HUES48 (cell line): Measurements from ENCODE around the gene PSAPL1.

Experiments
- H3K27ac ChIP-seq: one replicate; pipeline ENCODE4 v1.7.0; 2013; ENCODE audit warnings: low read depth, low read length, inconsistent platforms
- H3K27me3 ChIP-seq: 2 replicates; pipeline ENCODE4 v1.6.1; 2013; ENCODE audit warnings: mild to moderate bottlenecking, low read length; ENCODE audit not compliant: control insufficient read depth, insufficient read depth
- H3K36me3 ChIP-seq: 2 replicates; pipeline ENCODE4 v1.6.1; 2013; ENCODE audit warnings: low read length; ENCODE audit not compliant: control insufficient read depth, insufficient read depth
- H3K4me1 ChIP-seq: 2 replicates; pipeline ENCODE4 v1.6.1; 2013; ENCODE audit warnings: mild to moderate bottlenecking, low read length; ENCODE audit not compliant: control insufficient read depth, insufficient read depth
- H3K4me3 ChIP-seq: 2 replicates; pipeline ENCODE4 v1.5.1; 2013; ENCODE audit warnings: mild to moderate bottlenecking, low read depth, low read length
- H3K9ac ChIP-seq: 2 replicates; pipeline ENCODE4 v1.6.1; 2013; ENCODE audit warnings: mild to moderate bottlenecking, low read depth, low read length, moderate library complexity
- H3K9me3 ChIP-seq: 2 replicates; pipeline ENCODE4 v1.6.1; 2013; ENCODE audit warnings: low read length; ENCODE audit not compliant: control insufficient read depth, insufficient read depth

PSAPL1 gene

DNA sequence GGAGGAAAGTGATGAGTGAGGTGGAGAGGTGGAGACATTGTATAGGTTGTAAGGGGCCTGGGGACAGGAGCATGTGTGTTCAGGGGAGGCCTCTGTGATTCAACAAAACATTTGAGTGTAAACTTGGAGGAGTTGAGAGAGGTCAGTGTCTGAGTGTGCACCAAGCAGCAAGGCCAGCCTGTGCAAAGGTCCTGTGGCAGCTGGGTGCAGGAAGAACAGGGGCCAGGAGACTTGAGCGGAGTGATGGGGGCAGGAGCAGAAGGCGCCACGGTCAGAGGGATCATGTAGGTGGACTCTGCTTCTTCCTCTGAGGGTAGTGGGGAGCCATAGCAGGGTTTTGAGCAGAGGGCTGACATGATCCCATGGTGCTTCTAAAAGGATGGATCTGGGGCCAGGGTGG lies 9.6 kb upstream of the PSAPL1 start:
- H3K9me3 ChIP-seq = no peaks in the 10 kb centered on the region
- H3K27me3 ChIP-seq = no peaks in the 10 kb centered on the region
- no peaks in the 10 kb centered on the region for H3K36me3 ChIP-seq
- no peak overlapping the region for H3K27ac ChIP-seq
- no peak overlapping the region for H3K4me3 ChIP-seq
- no peak overlapping the region for H3K9ac ChIP-seq
- no peaks in the 10 kb centered on the region for H3K4me1 ChIP-seq

DNA sequence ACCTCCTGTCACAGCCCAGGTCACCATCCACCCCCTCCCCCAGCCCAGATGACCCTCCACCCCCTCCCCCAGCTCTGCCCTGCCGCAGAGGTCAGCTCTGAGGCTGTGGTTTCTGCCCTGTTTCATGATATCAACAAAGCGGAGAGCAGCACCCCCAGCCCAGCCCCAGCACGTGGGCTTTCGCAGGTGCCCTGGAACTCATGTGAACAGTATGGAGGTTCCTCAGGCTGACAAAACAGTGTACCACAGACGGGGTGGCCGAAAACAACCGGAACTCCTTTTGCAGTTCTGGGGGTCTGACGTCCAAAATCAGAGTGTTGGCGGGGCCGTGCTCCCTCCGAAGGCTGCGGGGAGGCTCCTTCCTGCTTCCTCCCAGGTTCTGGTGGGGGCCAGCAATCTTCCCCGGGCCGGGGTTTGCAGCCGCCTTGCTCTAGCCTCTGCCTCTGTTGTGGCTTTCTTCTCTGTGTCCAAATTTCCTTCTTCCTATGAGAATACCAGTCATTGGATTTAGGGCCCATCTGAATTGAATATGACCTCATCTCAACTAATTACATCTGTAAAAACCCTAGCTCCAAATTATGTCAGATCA lies 7.9 kb upstream of the PSAPL1 start:
- Histone ChIP-seq H3K27ac (no peak overlapping the region), H3K4me3 (no peak overlapping the region), H3K36me3 (no peaks in the 10 kb centered on the region), H3K27me3 (no peaks in the 10 kb centered on the region), H3K9me3 (no peaks in the 10 kb centered on the region), H3K4me1 (no peaks in the 10 kb centered on the region), H3K9ac (no peak overlapping the region)

DNA sequence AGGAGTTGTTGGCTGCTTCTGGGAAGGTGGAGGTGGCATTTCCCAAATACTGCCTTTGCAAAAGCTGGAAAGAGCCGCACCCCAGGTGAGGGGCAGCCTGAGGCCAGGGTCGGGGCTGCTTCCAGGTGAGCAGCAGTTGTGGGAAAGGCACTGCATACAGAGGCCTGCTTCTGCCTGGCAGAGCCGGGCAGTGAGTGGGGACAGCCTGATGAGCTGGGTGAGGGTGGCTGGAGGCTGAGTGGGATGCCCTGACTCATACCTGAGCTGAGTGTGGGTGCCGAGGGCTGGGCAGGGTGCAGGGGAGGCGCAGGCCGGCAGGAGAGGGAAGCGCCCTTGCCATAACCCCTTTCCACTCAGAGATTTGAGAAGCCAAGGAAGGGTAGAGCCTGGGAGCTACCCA lies 6.5 kb upstream of the PSAPL1 start:
- no peak overlapping the region for H3K27ac ChIP-seq
- H3K4me1 ChIP-seq = no peaks in the 10 kb centered on the region
- no peaks in the 10 kb centered on the region for H3K36me3 ChIP-seq
- H3K9ac ChIP-seq = no peak overlapping the region
- H3K4me3 ChIP-seq = no peak overlapping the region
- no peaks in the 10 kb centered on the region for H3K27me3 ChIP-seq
- H3K9me3 ChIP-seq = no peaks in the 10 kb centered on the region

DNA sequence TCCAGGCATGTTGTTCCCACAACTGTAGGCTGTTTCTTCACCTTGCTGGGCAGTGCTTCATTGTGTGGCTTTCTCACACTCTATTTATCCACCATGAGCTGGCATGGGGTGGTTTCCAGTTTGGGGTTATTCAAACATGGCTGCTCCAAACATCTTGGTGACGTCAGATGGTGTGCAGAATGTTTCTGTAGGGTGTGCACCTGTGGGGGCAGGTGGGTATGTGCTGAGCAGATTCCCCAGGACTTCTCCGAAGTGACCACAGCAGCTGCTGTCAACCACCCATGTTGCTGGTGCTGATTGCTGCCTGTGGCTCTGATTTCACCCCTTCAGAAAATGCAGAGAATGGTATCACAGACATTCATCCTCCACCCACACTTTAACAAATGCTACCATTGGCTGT lies 5.0 kb upstream of the PSAPL1 start:
- no peaks in the 10 kb centered on the region for H3K36me3 ChIP-seq
- no peak overlapping the region for H3K9ac ChIP-seq
- H3K9me3 ChIP-seq = no peaks in the 10 kb centered on the region
- H3K4me1 ChIP-seq = no peaks in the 10 kb centered on the region
- no peak overlapping the region for H3K27ac ChIP-seq
- H3K27me3 ChIP-seq = no peaks in the 10 kb centered on the region
- no peak overlapping the region for H3K4me3 ChIP-seq

DNA sequence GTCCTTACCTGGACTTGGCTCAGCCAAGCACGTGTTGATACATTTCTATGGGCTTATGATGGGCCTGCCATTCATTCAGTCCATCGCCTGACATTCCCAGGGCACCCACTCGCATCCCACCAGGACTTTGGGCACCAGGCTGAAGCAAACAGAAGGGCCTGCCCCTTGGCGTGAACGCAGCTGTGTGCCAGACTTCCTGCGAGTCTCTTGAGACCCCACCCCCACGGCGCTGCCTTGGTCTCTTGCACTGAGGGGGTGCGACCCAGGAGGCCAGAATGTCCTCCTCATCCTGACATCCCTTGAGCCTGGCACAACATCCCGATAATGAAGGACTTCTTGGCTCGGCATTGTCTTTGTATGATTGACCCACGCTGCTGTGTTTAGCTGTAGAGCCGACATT lies 1.5 kb upstream of the PSAPL1 start:
- Histone ChIP-seq H3K9me3 (no peaks in the 10 kb centered on the region), H3K9ac (no peak overlapping the region), H3K27me3 (no peaks in the 10 kb centered on the region), H3K4me1 (no peaks in the 10 kb centered on the region), H3K4me3 (no peak overlapping the region), H3K27ac (no peak overlapping the region), H3K36me3 (no peaks in the 10 kb centered on the region)

DNA sequence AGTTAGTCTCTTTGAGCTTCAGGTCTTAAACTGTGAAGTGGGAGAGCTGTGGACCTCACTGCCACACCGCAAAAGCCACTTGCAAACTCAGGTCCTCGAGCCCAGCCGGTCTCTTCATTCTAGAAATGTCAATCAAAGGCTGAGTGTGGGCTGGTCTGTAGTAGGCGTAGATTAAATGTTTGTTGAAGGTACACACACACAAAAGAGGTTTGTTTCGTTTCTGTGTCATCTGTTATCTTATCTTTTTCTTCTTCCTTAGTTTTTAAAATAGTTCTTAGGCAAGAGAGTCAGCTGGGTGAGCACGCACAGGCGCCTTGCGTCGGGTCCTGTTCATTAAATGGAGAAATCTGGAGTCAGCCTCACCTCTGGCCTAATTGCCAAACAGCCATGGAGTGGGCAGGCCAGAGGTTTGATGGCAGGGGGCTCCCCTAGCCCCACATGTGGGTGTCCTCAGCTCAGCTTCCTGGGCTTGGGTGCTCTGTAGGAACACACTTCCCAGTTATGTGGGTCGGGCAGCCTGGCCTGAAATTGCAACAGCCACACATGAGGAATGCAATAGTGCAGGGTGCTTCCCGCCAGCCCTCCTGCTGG lies 836 bp upstream of the PSAPL1 start:
- H3K36me3 ChIP-seq = no peaks in the 10 kb centered on the region
- H3K9me3 ChIP-seq = no peaks in the 10 kb centered on the region
- no peak overlapping the region for H3K9ac ChIP-seq
- peaks cover 6% of the 10 kb centered on the region for H3K4me1 ChIP-seq
- H3K27ac ChIP-seq = peak overlapping the region; percentile 51
- no peak overlapping the region for H3K4me3 ChIP-seq
- H3K27me3 ChIP-seq = no peaks in the 10 kb centered on the region

DNA sequence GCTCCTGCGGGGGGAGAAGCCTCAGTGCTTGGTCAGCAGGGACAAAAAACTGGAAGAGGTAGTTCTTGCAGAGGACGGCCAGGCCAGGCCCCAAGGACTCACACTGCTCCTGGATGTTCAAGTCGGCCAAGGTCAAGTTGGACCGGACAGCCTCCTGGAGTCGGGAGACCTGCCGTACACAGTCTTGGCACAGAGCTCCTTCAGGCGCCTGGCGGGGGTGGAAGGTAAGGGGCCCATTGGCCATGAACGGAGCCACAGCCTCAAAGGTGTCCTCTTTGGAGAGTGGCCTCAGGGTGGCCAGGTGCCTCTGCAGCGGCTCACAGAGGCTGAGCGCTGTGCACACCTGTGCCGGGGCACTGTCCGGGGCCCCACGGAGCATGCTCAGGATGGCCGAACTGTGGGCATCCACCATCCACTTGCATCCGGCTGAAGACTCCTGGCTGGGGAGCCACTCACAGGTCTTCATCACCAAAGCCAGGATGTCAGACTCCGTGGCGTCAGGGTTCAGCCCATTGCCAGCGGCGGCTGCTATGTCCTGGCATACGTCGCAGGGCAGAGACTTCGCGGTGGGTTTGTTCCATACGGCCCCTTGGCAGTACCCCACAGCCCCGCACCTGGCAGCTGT lies 477 bp downstream of the PSAPL1 start:
- Histone ChIP-seq H3K9me3 (no peaks in the 10 kb centered on the region), H3K27me3 (no peaks in the 10 kb centered on the region), H3K27ac (no peak overlapping the region), H3K9ac (no peak overlapping the region), H3K4me1 (peaks cover 14% of the 10 kb centered on the region), H3K4me3 (no peak overlapping the region), H3K36me3 (no peaks in the 10 kb centered on the region)

DNA sequence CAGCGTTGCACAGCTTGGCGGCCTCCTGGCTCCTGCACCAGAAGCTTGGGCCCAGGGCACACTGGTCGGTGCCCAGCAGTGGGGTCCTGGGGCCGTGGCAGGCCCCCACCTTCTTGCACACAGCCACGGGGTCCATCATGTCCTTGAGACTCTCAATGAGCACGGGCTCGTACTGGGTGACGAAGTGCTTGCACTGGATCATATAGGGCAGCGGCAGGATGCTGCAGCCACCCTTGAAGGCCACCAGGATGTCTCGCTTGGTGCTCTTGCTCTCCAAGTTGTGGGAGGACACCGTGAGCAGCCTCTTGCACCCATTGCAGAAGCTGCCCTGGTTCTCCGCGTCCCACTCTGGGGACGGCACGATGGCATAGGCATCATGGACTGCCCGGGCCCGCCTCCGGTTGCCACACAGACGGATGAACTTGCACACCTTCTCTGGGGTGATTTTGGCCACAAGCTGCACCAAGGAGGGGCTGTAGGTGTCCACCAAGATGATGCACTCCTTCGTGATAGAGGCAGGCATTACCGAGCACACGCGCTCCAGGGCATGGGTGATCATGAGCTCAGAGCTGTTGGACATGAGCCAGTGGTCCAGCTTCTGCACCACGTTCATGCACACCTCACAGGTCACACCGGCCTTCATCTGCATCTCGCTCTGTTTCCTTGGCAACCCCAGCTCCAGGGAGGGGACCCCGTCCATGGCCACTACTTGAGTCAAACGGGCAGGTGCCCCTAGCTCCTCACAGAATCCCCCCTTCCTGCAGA lies 1.2 kb downstream of the PSAPL1 start:
- Histone ChIP-seq H3K4me1 (peaks cover 14% of the 10 kb centered on the region), H3K4me3 (no peak overlapping the region), H3K36me3 (no peaks in the 10 kb centered on the region), H3K9ac (no peak overlapping the region), H3K27me3 (no peaks in the 10 kb centered on the region), H3K27ac (no peak overlapping the region), H3K9me3 (no peaks in the 10 kb centered on the region)

DNA sequence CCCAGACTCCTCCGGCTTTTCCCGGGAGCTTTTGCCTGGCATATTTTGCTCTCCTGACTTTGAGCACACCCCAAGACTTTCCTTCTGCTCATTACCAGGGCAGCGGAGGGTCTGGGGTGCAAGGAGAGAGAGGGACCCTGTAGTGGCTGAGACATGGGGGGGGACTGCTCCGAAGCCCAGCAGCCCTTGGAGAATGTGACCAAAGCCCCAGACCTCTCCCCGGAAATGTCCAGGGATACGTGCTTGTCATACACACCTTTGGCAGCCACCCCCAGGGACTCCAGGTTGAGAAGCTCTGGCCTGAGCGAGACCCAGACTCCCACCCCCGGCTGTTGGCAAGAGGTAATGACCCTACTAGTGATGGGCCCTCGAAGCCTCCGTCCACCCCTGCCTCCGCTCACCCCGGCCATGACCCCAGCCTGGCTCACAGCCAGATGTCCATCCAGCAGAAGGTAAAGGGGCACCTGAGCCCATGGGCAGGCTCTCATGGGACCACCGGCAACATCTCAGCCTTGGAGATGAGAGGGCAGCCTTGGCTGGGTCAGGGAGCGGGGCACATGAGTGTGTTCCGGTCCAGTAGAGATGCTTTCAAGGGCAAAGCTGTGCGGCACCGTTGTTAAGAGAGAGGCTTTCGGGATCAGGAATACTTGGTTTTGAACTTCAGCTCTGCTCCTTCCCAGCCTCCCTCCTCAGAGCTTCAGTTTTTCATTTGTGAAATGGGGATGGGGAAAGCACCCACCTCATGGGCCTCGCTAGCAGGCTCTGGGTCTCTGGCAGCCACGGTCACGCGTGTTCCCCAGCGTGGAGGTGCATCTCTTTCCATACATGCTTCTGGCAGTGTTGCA lies 2.0 kb downstream of the PSAPL1 start:
- Histone ChIP-seq H3K27me3 (no peaks in the 10 kb centered on the region), H3K4me3 (no peak overlapping the region), H3K27ac (no peak overlapping the region), H3K4me1 (peaks cover 22% of the 10 kb centered on the region), H3K9me3 (no peaks in the 10 kb centered on the region), H3K36me3 (no peaks in the 10 kb centered on the region), H3K9ac (no peak overlapping the region)

DNA sequence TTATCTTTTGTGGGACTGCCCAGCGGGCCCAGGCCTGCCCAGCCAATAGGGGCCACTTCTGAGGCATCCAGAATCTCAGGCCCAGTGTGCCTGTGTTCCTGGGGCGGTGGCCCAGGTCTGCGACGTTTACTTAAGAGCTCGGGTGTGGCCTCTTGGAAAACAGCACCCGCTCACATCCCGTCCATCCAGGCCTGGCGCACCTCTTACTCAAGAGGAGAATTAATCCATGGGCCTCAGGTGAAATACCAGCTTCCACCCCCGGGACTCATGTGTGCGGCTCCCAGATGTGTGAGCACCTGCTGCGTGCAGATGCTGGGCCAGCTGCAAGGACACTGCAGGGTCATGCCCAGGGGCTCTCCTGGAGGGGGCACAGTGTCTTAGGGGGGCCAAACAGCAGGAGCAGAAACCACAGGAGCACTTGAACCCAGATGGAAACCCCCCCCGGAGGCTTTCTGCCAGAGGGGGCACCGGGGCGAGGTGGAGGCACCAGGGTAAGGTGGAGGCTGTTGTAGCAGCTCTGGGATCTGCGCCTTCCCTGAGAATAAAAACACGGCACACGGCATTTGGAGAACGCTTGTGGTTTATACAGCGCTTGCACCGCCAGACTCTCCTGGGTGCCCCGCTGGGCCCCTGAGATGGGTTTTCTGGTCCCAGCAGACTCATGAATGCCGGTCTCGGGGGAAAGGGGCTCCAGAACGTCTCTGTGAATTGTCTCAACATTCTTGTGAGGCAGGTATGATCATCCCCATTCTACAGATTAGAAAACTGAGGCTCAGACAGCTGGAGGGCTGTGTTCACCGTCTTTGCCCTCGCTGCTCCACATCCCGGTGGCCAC lies 2.8 kb downstream of the PSAPL1 start:
- no peak overlapping the region for H3K9ac ChIP-seq
- no peaks in the 10 kb centered on the region for H3K27me3 ChIP-seq
- H3K4me1 ChIP-seq = peaks cover 28% of the 10 kb centered on the region
- H3K4me3 ChIP-seq = no peak overlapping the region
- H3K9me3 ChIP-seq = no peaks in the 10 kb centered on the region
- H3K27ac ChIP-seq = no peak overlapping the region
- no peaks in the 10 kb centered on the region for H3K36me3 ChIP-seq
